ENCODE measurements around the gene GPD2. TPM values are rescaled to one million over a fixed set of nuclear protein-coding genes. Genes with fewer than 3 reads are reported as not detected.

GPD2 gene
- total and polyA plus RNA-seq, 2 donors (not counting 1 experiment from before 2014, with no cell fraction given), result 21.6 to 46.6 TPM

DNA sequence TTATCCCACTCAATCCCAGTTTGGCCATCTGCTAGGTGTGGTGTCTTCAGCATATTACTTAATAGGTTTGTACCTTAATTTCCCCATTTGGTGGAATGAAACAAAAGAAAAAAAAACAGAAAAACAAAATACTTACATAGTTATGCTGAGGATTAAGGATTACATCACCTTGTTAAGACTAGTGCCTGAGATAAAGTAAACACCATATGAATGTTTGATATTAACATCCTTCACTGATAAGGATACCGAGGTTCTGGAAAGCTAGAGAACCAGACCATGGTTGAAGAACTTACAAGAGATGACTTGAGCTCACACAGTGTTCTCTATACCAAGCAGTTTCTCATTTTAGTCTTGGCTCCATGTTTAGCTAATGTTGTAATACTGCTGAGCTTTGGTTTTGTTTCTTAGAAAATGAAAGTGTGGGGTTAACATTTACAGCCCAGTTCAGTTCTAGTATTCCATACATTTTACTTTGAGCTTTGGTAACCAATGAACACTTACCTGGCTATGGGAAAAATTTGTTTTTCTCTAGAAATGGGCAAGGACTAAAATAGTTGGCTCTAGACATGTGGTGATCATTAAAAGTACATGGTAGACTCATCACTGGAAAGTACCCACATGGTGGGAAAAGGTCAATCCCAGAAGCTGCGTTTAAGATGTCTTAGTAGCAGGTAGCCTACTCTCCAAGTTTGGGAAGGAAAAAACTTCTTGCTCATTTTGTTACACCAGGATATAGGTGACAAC is 5.8 kb upstream of the GPD2 start:
- Histone ChIP-seq H3K27ac (ENCODE audit: insufficient read depth, low read length) (no peak overlapping the region), H3K9ac (ENCODE audit: insufficient read depth, low read length) (no peak overlapping the region), H3K9me3 (ENCODE audit: control insufficient read depth, insufficient read depth, low read depth, low read length) (no peaks in the 10 kb centered on the region), H3K4me2 (ENCODE audit: extremely low read depth, insufficient read depth, low read length) (peak overlapping the region; percentile 25), H3K27me3 (ENCODE audit: control insufficient read depth, insufficient read depth, low read length) (no peaks in the 10 kb centered on the region), H3K79me2 (ENCODE audit: control insufficient read depth, insufficient read depth, low read length) (no peaks in the 10 kb centered on the region), H3K4me3 (replicated peaks in 1 of 4; ENCODE audit: control extremely low read depth in 1 of 4, insufficient read depth in 1 of 4, low read depth in 3 of 4, low read length in 4 of 4) (no peak overlapping the region), H3K4me1 (ENCODE audit: control insufficient read depth, extremely low read depth, insufficient read depth, low read length) (peaks cover 8% of the 10 kb centered on the region), H2AFZ (ENCODE audit: low read length) (peak overlapping the region; percentile 66), H4K20me1 (ENCODE audit: control insufficient read depth, extremely low read depth, insufficient read depth, low read length) (no peaks in the 10 kb centered on the region), H3K36me3 (ENCODE audit: control insufficient read depth, insufficient read depth, low read length) (no peaks in the 10 kb centered on the region)
- peak in 1 of 2 donors; percentile 25 for DNase-seq (ENCODE audit: low read depth in 2 of 2)
- TF ChIP-seq, protein P1, sequence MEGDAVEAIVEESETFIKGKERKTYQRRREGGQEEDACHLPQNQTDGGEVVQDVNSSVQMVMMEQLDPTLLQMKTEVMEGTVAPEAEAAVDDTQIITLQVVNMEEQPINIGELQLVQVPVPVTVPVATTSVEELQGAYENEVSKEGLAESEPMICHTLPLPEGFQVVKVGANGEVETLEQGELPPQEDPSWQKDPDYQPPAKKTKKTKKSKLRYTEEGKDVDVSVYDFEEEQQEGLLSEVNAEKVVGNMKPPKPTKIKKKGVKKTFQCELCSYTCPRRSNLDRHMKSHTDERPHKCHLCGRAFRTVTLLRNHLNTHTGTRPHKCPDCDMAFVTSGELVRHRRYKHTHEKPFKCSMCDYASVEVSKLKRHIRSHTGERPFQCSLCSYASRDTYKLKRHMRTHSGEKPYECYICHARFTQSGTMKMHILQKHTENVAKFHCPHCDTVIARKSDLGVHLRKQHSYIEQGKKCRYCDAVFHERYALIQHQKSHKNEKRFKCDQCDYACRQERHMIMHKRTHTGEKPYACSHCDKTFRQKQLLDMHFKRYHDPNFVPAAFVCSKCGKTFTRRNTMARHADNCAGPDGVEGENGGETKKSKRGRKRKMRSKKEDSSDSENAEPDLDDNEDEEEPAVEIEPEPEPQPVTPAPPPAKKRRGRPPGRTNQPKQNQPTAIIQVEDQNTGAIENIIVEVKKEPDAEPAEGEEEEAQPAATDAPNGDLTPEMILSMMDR (conservative IDR thresholded peaks at IDR 0.05 in 1 of 2, IDR thresholded peaks at IDR 0.05 in 1 of 2; ENCODE audit: low read depth in 1 of 2, low read length in 2 of 2), result no peak
- TF ChIP-seq EZH2 (IDR thresholded peaks at IDR 0.05; ENCODE audit: low read length, missing control alignments), result no peak

DNA sequence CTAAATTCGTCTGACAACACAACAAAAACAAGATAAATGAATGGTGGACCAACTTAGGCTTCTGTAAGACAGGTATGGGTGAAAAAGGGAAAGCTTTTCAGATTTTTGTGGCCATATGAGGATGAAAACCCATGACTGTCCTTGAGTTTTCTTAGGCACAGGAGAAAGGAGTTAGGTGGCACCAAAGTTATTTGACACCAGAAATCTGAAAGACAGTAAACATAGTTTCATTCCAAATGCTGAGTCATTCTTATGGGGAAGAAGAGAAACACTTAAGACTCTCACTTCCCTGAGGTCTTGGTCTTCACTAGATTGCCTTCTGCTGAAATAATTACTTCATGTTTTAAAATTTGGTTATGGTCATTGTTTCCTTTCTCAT is 5.2 kb upstream of the GPD2 start:
- H3K9me3 ChIP-seq (ENCODE audit: control insufficient read depth, insufficient read depth, low read depth, low read length), result no peaks in the 10 kb centered on the region
- DNase-seq (ENCODE audit: low read depth in 2 of 2), result peak; percentile 68 to 73
- H3K4me1 ChIP-seq (ENCODE audit: control insufficient read depth, extremely low read depth, insufficient read depth, low read length), result peaks cover 11% of the 10 kb centered on the region
- no peak overlapping the region for H3K27ac ChIP-seq (ENCODE audit: insufficient read depth, low read length)
- H3K4me2 ChIP-seq (ENCODE audit: extremely low read depth, insufficient read depth, low read length), result no peak overlapping the region
- H3K36me3 ChIP-seq (ENCODE audit: control insufficient read depth, insufficient read depth, low read length), result no peaks in the 10 kb centered on the region
- H3K79me2 ChIP-seq (ENCODE audit: control insufficient read depth, insufficient read depth, low read length), result no peaks in the 10 kb centered on the region
- no peaks in the 10 kb centered on the region for H3K27me3 ChIP-seq (ENCODE audit: control insufficient read depth, insufficient read depth, low read length)
- H4K20me1 ChIP-seq (ENCODE audit: control insufficient read depth, extremely low read depth, insufficient read depth, low read length), result no peaks in the 10 kb centered on the region
- no peak for TF ChIP-seq EZH2 (IDR thresholded peaks at IDR 0.05; ENCODE audit: low read length, missing control alignments)
- TF ChIP-seq, protein P1 (conservative IDR thresholded peaks at IDR 0.05 in 1 of 2, IDR thresholded peaks at IDR 0.05 in 1 of 2; ENCODE audit: low read depth in 1 of 2, low read length in 2 of 2), result no peak
- no peak overlapping the region for H3K9ac ChIP-seq (ENCODE audit: insufficient read depth, low read length)
- H2AFZ ChIP-seq (ENCODE audit: low read length), result no peak overlapping the region
- H3K4me3 ChIP-seq (replicated peaks in 1 of 4; ENCODE audit: control extremely low read depth in 1 of 4, insufficient read depth in 1 of 4, low read depth in 3 of 4, low read length in 4 of 4), result no peak overlapping the region

DNA sequence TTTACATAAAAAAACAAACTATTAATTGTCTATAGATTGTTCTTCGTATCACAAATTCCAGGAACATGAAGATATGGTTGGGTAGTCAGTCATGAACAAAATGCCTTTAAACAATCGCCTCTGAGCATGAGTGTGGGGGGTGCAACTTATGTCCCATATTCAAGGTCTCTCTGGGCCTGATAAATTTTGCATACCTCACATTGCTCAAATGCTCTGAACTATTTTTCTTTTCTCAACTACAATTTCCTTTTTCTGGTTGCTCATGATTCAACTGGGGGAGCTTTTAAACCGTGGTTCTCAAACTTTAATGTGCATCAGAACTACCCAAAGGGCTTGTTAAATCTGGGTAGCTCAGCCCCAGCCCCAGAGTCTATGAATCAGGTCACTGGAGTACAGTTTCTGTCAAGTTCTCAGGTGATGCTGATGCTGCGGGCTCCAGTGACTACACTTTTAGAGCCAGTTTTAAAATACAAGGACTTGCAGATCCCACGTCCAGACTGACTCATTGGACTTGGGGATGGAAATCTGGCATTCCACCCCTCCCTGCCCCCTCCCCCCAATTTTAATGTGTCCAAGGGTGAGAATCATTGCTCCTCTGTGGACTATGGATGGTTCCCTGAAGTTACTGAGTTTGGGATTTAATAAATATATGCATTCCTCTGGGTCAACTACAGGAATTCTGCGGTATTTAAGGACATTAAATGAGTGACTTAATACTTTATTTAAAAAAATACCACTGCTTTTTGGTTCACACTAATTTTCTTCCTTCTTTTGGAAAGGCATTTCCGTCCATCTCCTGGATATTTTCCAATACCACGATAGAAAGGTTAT is 1.5 kb upstream of the GPD2 start:
- DNase-seq (ENCODE audit: low read depth in 2 of 2), result peak in 1 of 2 donors; percentile 61
- Histone ChIP-seq H3K27me3 (ENCODE audit: control insufficient read depth, insufficient read depth, low read length) (no peaks in the 10 kb centered on the region), H3K27ac (ENCODE audit: insufficient read depth, low read length) (peak overlapping the region; percentile 95), H3K9ac (ENCODE audit: insufficient read depth, low read length) (no peak overlapping the region), H4K20me1 (ENCODE audit: control insufficient read depth, extremely low read depth, insufficient read depth, low read length) (no peaks in the 10 kb centered on the region), H3K4me1 (ENCODE audit: control insufficient read depth, extremely low read depth, insufficient read depth, low read length) (peaks cover 11% of the 10 kb centered on the region), H3K36me3 (ENCODE audit: control insufficient read depth, insufficient read depth, low read length) (no peaks in the 10 kb centered on the region), H3K9me3 (ENCODE audit: control insufficient read depth, insufficient read depth, low read depth, low read length) (no peaks in the 10 kb centered on the region), H3K4me3 (replicated peaks in 1 of 4; ENCODE audit: control extremely low read depth in 1 of 4, insufficient read depth in 1 of 4, low read depth in 3 of 4, low read length in 4 of 4) (peak overlapping the region in 1 of 4 experiments; percentile 75), H3K79me2 (ENCODE audit: control insufficient read depth, insufficient read depth, low read length) (peaks cover 22% of the 10 kb centered on the region), H3K4me2 (ENCODE audit: extremely low read depth, insufficient read depth, low read length) (peak overlapping the region; percentile 83), H2AFZ (ENCODE audit: low read length) (no peak overlapping the region)
- TF ChIP-seq, protein P1 (conservative IDR thresholded peaks at IDR 0.05 in 1 of 2, IDR thresholded peaks at IDR 0.05 in 1 of 2; ENCODE audit: low read depth in 1 of 2, low read length in 2 of 2), result no peak
- no peak for TF ChIP-seq EZH2 (IDR thresholded peaks at IDR 0.05; ENCODE audit: low read length, missing control alignments)
